GM19397 (cell line): ENCODE measurements around the gene SLA2.
"Not testable (repeated sequence)": the region's sequence is repeated elsewhere in the genome, so short reads cannot be mapped to it uniquely, and the experiment has no call there.

Experiments used
- ATAC-seq: cut with Tn5 transposase; IDR thresholded peaks from one replicate; pipeline ENCODE4 v1.9.1; 2021; ENCODE audit warnings: mild to moderate bottlenecking, moderate library complexity; ENCODE audit not compliant: unreplicated experiment

The SLA2 gene

DNA sequence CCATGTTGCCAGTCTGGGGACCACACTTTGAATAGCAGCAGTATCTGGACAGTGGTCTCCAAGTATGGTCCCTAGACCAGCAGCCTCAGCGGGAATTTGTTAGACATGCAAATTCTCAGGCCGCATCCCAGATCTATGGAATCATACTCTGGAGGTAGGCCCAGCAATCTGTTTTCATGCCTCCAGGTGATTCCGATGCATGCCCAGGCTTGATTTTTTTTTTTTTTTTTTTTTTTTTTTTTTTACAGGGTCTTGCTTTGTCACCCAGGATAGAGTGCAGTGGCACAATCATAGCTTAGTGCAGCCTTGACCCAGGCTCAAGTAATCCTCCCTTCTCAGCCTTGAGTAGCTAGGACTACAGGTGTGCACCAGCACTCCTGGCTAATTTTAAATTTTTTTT, 682 bp upstream of the SLA2 start:
- no peak for ATAC-seq

- no peak for ATAC-seq
Measured at GRCh38 chr20:36645353-36645752, 643 bp downstream of the SLA2 start.

DNA sequence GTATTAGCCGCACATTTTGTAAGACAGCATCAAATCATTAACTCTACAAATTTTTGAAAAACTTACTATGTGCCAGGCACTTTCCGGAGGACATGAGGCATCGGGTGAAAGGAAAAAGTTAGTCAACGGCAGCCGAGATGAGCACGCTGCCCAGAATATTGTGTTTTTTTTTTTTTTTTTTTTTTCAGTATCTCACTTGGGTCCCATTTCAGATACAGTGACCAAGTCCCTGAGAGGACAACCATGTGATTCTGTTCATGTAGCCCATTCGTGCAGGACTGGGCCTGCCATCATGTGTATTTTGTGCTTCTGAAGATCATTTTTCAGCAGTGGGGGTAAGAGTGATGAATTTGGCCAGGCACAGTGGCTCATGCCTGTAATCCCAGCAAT, 1.3 kb downstream of the SLA2 start:
- ATAC-seq, result no peak

GRCh38 chr20:36644032-36644705, 1.8 kb downstream of the SLA2 start:
- no peak for ATAC-seq

GRCh38 chr20:36642136-36642535, 3.9 kb downstream of the SLA2 start:
- no peak for ATAC-seq

DNA sequence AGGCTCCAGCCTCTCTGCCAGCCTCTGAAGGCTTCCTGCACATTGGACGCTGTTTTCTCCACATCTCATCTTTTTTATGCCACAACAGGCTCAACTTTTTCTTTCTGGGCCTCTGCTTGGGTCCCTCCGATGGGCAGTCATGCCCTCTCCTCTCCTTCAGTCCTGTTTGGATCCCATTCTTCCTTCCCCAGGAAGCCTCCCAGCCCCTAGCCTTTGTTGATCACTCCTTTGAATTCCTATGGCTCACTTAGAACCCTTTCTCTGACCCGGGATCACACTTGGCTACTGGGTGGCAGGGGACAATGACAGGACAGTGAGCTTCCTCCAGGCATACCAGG, 4.5 kb downstream of the SLA2 start:
- no peak for ATAC-seq

DNA sequence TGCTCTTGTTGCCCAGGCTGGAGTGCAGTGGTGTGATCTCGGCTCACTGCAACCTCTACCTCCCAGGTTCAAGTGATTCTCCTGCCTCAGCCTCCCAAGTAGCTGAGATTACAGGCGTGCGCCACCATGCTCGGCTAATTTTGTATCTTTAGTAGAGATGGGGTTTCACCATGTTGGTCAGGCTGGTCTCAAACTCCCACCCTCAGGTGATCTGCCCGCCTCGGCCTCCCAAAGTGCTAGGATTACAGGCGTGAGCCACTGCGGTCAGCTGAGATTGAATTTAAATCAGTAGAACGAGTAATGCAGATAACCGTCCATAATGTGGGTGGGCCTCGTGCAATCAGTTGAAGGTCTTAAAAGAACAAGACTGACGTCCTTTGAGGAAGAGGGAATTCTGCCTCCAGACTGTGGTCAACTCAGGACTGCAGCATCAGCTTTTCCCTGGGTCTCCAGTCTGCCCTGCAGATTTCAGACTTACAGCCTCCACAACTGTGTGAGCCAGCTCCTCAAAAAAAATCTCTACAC, 7.1 kb downstream of the SLA2 start:
- not testable (repeated sequence) for ATAC-seq

GRCh38 chr20:36634342-36634741, 11.7 kb downstream of the SLA2 start:
- no peak for ATAC-seq

GRCh38 chr20:36633285-36633772, 12.7 kb downstream of the SLA2 start:
- no peak for ATAC-seq

DNA sequence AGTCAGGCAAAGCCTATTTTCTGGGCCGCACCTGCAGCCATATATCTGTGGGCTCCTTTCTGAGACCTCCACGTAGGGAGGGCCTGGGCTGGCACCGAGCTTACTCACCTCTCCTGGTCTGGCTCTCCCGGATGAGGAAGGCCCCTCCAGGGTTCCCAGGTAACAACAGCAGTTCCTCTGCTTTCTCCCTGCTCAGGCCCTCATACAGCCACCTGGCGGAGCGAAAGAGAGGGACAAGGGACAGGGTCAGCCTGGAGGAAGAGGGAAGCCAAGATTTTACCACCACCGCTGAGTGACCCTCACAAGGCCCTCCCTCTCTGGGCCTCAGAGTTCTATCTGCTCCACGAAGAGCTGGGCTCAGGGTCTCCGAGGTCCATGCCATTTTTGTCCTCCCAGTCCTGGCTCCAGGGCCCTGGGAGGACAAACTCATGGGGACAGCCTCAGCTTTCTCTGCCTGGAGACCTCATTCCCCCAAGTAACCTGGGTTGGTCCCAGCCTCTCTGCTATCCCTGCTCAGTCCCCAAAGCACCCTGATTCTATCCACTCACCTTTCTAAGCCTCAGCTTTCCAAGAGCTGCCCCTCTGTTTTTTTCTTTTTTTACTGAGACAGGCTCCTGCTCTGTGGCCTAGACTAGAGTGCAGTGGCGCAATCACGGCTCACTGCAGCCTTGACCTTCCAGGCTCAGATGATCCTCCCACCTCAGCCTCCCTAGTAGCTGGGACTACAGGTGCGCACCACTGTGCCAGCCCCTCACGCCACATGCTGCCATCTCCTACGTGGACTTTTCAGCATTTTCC, 13.3 kb downstream of the SLA2 start:
- ATAC-seq, result no peak

GRCh38 chr20:36632147-36632486, 13.9 kb downstream of the SLA2 start:
- no peak for ATAC-seq

- no peak for ATAC-seq
Measured at GRCh38 chr20:36631646-36632045, 14.3 kb downstream of the SLA2 start.

- no peak for ATAC-seq
Measured at GRCh38 chr20:36629719-36630681, 16.0 kb downstream of the SLA2 start.

DNA sequence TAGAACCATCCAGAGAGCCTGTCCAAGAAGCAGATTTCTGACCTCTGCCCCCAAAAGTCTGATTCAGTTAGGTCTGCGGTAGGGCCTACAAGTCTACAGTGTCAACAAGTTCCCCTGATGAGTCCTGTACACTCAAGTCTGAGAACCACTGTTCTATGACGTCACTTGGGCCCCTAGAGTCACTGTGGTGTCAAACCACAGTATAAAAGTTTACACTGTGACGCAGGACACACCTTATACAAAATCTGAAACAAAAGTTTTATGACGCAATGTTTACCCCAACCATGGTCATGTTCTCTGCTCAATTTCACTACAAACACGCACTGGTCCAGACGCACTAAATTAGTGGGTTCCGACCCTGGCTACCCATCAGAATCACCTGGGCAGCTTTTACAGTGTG, 17.9 kb downstream of the SLA2 start:
- no peak for ATAC-seq

DNA sequence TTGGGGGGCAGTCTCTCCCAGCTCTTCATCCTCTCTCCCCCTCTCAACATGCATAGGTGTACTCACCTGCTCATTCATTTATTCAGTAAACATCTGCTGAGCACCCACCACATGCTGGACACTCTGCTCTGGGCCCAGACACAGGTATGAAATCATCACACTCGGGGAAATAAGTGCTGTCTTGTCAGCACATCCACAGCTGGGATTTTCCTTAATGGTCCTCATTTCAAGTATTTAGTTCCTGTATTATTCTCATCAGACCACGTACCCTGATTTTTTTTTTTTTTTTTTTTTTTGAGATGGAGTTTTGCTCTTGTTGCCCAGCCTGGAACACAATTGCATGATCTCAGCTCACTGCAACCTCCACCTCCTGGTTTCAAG, 21.1 kb downstream of the SLA2 start:
- ATAC-seq, result no peak

DNA sequence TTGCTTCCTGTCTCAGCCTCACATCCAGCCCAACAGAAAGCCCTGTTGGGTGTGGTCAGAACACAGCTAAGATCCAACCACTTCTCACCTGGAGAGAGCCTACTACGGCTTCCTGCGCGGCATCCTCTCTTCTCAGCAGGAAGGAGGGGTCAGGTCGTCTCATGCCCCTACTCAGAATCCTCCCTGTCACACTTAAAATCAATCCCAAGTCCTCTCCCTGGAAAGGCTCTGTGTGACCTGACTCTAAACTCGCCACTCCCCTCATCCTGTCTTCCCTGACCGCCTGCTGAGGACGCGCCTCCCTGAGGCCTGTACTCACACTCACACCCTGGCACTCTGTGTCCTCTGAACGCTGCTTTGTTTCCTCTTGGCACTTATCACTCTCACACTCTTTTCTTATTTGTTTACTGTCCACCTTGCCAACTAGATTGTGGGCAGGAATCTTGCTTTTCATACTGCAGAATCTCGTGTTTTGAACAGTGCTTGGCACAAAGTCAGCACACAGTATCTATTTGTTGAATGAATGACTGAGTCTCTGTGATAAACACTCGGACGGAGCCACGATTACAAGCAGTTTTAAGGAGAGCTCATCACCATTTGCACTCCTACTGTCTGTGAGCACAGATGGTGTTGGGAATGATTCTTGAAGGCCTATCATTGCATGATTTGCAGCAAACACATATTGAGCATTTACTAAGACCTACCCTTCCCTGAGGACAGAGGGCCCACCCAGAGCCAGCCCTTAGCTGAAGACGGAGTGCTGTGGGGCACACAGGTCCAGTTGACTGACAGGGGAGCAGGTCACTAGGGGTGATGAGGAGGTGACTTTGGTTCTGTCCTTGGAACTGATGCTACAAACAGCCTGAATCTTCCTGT, 21.7 kb downstream of the SLA2 start:
- no peak for ATAC-seq

- ATAC-seq, result no peak
Measured at GRCh38 chr20:36623444-36623843, 22.6 kb downstream of the SLA2 start.

GRCh38 chr20:36620917-36621316, 25.1 kb downstream of the SLA2 start:
- no peak for ATAC-seq

DNA sequence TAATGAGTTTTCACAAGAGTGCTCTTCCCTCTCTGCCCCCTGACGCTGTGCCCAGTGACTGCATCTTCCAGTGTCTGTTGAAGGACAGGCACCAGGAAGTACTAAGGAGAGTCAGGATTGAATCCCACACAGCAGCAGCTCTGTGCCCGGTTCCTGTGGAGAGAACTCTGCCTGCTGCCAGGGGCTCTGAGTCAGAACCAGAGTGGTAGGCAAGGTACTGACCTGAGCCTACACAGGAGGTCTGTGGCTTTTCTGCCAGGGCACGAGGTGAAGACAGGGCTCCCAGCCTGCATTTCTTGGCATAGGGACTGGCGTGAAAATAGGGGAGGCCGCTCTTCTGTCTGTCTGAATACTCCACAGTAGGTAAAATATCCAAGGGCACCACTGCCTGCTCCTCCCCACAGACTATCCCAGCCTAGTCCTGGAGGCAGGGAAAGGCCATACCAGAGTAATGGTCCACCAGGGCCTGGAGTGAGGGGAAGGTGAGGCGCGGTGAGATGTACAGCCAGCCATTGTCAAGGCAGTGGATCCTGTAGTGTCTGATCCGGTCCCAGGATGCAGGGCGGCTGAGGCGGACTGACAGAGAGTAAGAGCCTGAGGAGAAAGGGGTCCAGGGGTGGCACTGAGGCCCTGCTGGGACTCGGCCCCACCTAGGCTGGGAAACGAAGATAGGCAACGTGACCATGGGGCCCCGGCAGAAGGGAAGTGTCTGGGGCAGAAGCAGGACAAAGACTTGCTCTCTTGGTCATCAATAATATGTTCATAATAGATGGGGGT, 31.0 kb downstream of the SLA2 start:
- ATAC-seq, result no peak

DNA sequence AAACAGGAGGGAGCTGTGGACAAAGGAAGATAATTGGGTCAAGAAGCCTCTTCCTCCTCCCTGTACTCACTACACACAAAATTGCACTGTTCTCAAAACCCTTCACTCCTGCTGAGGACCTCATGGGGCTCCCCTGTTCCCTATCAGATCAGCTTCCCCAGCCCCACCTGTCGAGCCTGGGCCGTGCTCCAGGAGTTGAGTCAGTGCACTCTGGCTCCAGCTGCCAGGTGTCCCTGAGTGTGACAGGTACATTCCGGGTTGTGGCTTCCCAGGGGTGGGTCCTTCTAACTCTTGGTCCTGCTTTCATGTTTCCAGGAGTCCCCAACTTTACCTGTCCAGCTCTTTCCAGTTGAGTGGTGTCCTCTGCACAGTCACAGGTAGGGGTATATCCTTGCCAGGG, 32.0 kb downstream of the SLA2 start:
- no peak for ATAC-seq
